Kidney tubule cell (primary cell): ENCODE data around the gene CUBN.

Source experiments
- DNase-seq: peaks from one replicate; pipeline ENCODE4 v3.0.0-alpha.2; 2018; ENCODE audit warnings: low spot score

Gene CUBN

GRCh38 chr10:16916496-16916895 lies 213.1 kb downstream of the CUBN start:
- DNase-seq, result no peak

DNA sequence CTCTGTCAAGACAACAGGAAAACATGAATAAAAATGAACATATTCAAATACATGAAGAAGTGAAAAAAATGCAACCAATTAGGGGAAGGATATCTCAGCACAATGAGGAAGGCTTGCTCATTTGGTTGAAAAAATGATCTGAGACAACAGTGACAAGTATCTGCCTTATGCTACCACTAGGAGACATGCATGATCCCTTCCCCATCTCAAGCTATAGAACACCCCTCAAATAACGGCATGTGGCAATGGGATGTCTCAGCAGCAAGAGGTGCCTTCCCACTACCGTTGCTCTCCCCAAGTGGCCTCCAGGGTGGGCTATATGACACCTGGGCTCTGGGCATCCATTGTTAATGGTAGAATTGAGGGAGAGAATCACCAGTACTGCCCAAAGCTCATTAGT lies 214.3 kb downstream of the CUBN start:
- DNase-seq, result no peak

DNA sequence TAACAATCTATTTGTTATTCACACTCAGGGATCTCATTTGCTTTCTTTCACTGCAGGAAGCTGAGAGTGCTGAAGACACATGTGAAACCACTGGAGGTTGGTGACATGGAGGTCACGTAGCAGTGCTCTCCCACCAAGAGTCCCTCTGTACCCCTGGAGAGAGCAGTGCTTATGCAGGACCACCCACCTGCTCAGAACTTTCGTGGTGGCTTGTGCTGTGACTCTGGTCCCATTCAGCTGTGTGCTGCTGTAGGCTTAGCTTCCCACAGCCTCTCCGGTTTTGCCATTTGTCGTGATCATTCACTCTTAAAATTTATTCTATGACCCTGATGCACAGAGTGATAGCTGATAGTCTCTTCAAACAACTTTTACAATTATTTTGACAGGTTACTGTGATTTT lies 216.3 kb downstream of the CUBN start:
- no peak for DNase-seq

- DNase-seq, result no peak
These were observed 218.8 kb downstream of the CUBN start for GRCh38 chr10:16910793-16911164.

DNA sequence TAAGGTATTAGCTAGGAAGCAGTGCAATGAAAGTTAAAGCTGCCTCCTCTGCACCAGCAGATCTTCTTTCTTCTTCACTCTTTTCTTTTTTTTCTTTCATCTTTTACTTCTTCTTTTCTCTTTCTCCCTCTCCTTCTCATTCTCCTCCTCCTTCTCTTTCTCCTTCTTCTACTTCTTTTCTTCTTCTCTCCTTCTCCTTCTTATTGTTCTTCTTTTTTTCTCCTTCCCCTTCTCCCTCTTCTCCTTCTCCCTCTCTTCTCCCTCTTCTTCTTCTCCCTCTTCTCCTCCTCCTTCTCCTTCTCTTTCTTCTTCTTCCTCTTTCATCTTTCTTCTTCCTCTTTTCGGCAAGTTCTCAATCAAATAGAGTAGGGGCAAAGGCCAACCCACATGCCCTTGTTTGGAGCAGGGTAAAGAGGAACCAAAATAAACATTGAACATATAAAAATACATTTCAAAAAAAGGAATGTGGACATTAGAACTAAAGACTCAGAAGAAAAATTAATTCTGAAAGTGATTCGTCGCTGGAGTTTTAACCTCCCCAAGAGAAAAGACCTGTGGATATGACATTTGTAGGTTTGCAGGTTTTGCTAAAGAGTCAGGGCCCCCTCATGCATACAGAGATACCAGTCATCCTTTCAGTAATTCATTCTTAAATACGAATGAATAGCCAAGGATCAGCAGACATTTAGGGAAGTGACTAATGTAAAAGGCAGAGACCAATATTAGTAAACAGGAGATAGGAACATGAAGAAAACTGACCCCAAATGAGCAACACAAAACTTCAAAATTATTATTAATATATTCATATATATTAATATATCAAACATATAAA lies 219.4 kb downstream of the CUBN start:
- peak; percentile 58 for DNase-seq

DNA sequence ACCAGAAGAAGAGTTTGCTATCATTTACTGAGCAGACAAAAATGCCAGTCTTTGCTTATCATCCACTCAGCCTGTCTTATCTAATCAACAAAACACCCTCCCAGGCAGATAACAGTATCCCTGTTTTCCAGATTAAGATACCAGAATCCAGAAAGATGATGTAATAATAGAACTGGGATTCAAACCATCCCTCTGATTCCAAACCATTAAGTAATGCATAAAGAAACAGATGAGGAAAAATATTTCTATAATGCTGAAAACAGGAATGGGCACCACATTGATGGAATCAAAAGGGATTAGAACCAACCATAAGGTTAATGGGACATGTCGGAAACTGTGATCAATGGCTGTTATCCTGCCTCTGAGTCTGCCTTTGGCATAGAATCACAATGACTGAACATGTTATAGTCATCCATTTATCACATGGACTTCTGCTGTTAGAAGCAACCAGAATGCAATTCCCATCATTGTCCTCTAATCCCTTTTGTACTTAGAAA lies 220.3 kb downstream of the CUBN start:
- DNase-seq, result no peak

- DNase-seq, result no peak
These were observed 221.9 kb downstream of the CUBN start for GRCh38 chr10:16907687-16908086.

DNA sequence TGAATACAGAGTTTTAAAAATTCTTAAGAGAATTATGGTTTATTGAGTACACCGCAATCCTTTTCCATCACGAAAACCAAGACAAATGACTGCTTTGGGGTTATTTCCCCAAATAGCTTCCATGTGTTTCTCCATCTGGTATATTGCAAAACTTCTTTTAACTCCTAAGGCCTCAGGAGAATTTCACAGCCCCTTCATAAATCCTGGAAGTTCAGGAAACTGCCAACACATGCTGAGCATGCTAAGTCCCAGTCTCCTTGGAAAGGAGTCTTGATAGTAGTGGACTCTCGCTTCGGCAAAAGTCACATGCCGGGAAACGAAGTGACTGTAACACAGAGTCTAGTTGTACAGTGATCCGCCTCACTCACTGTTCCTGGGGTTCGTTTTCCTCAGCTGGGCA lies 224.3 kb downstream of the CUBN start:
- no peak for DNase-seq

DNA sequence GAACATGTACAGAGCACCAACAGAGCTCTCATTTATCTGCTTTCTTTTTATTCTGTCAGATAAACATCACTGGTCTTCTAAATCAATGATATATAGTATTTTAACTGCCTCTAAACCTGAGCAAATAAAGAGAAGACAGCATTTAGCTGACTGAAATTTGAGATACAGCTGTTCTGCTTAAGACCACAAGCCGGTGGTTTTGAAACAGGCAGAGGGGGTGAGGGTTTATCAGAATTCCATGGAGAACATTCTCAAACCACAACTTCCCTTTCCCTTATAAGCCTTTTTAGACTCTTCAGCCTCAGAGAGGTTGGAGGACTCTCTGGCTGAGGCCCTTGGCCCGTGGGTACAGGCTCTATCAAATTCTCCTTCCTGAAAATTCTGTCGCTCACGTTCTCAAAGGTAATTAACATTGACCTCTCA lies 225.0 kb downstream of the CUBN start:
- DNase-seq, result no peak

GRCh38 chr10:16904049-16904448 lies 225.6 kb downstream of the CUBN start:
- DNase-seq, result no peak

- DNase-seq, result no peak
These were observed 227.0 kb downstream of the CUBN start for GRCh38 chr10:16902606-16903005.

DNA sequence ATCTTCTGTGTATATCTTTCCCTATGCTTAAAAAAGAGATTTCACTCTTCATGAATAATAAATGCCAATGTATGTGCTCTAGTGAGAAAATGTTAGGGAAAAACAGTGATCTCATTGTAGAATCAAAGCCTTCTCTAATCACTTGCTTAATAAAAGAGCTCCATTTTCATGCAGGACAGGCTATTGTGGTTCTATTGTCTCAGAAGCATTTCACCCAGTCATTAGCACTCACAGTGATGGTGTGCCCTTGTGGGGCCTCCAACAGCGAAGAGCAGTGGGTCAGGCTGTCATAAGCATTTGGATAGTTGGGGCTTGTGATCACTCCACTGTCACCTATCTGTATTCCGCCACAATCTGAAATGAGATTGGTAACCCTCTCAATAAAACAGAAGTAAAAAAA lies 228.5 kb downstream of the CUBN start:
- no peak for DNase-seq

GRCh38 chr10:16896993-16897392 lies 232.6 kb downstream of the CUBN start:
- no peak for DNase-seq

- DNase-seq, result no peak
These were observed 234.8 kb downstream of the CUBN start for GRCh38 chr10:16894821-16895220.

- no peak for DNase-seq
These were observed 235.9 kb downstream of the CUBN start for GRCh38 chr10:16893664-16894063.

DNA sequence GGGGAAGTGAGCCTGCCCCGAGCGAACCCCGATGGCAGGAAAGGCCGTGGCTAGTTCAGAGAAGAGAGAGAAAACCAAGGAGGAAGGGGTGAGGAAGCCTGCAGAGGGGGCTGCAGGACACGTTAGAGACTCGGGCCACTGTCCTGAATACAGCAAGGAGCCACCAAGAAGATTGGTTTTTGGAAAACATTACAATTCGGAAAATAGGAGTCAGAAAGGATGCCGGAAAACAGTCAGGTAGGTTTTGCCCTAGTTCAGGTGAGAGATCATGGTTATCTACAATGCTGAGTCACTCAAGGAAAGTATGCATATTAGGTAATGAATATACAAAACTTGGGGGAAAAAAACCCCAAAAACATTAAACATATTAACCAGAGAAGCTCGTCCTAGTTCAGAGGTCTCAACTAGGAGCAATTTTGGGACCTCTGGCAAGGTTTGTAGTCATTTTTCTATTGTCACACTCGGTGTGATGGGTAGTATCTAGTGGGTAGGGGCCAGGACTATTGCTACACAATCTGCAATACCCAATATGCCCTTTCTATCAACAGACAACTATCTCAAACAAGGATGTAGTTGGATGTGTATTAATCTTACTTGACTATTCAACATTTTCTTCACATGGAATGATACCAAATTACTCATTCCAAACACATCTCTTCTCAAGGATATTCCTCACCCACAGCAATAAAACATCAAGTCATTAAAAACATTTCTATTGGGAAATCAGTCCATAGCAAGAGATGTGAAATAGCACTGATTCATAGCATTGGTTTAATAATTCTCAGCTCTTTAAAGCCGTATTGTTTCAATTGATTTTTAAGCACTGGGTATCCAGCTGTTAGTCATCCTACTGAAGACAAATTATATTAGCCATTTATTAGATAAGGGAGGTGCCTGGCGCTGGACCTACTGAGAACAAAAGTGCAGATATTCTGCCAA lies 238.0 kb downstream of the CUBN start:
- DNase-seq, result peak; percentile 98

GRCh38 chr10:16890691-16891090 lies 238.9 kb downstream of the CUBN start:
- peak; percentile 74 for DNase-seq

GRCh38 chr10:16887565-16887964 lies 242.0 kb downstream of the CUBN start:
- peak; percentile 35 for DNase-seq

DNA sequence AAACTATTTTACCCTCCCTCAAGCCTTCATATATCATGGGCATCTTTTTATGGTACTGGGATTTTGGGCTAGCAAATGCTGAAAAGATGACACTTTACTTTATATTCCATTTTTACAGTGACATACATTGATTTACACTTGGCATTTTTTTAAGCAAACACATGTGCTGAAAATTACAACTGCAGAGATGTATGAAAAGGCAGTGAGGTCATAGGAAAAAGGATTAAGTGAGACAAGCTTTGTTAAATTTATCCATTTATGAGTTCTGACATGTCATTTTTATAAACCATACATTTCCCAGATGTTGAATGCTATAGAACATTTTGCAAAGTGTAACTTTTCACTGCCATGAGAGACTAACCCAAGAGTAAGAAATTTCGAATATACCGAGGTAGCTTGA lies 243.6 kb downstream of the CUBN start:
- DNase-seq, result no peak

DNA sequence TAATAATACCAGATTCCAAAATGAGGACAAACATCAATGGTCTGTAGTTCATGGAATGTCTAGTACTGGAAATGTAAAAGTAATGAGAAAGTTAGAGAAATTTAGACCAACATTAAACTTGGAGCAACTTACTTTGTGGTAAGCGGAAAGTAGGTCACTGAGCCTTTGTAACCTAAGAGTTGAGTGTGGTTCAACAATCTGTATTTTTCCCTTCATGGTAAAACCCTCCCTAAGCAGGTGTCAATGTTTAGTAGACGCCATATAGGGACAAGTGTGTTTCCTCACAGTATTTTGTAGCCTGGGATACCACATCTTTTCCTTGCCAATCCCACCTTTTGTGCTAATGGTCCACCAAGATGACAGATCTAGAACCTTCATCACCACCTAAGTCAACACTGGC lies 245.1 kb downstream of the CUBN start:
- DNase-seq, result no peak

GRCh38 chr10:16883084-16883483 lies 246.5 kb downstream of the CUBN start:
- no peak for DNase-seq

GRCh38 chr10:16870331-16870730 lies 259.3 kb downstream of the CUBN start:
- DNase-seq, result no peak

DNA sequence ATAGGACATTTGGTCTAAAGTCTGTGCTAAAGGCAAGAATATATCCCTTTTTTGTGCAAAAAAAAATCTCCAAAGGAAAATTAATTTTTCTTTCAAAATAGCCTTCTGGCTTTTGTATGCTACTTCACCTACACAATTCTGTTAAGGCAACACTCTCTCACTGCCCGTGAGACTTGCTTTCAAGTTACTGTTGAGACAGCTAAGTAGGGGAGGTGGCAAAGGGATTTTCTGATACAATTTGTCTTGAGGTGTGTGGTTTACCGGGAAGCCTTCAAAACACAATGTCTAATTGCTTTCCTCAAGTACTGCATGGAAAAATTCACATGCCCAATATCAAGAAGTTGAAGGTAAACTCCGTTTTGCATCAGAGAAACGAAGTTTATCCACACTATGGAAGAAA lies 261.6 kb downstream of the CUBN start:
- no peak for DNase-seq
